Liver (tissue), 2 donors: ENCODE data around the gene UBE2K.

Source experiments
- YY1 ChIP-seq: IDR thresholded peaks from 2 replicates; pipeline ENCODE4 v1.6.1; 2016; ENCODE audit warnings: antibody characterized with exemption, mild to moderate bottlenecking
- TF ChIP-seq, protein P1 (sequence below): fragments of 150-350 bp; IDR thresholded peaks from 2 replicates; pipeline ENCODE4 v1.5.1; 2017; ENCODE audit warnings: improper control_type of control experiment, low read depth, low read length; ENCODE audit not compliant: missing input control
- donor health status: healthy.

GRCh38 chr4:39808231-39808749, 110.4 kb downstream of the UBE2K start:
- no peak for TF ChIP-seq YY1
- TF ChIP-seq, protein P1, sequence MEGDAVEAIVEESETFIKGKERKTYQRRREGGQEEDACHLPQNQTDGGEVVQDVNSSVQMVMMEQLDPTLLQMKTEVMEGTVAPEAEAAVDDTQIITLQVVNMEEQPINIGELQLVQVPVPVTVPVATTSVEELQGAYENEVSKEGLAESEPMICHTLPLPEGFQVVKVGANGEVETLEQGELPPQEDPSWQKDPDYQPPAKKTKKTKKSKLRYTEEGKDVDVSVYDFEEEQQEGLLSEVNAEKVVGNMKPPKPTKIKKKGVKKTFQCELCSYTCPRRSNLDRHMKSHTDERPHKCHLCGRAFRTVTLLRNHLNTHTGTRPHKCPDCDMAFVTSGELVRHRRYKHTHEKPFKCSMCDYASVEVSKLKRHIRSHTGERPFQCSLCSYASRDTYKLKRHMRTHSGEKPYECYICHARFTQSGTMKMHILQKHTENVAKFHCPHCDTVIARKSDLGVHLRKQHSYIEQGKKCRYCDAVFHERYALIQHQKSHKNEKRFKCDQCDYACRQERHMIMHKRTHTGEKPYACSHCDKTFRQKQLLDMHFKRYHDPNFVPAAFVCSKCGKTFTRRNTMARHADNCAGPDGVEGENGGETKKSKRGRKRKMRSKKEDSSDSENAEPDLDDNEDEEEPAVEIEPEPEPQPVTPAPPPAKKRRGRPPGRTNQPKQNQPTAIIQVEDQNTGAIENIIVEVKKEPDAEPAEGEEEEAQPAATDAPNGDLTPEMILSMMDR, result no peak
